ENCODE measurements around the gene PLXNA2.

Gene PLXNA2

DNA sequence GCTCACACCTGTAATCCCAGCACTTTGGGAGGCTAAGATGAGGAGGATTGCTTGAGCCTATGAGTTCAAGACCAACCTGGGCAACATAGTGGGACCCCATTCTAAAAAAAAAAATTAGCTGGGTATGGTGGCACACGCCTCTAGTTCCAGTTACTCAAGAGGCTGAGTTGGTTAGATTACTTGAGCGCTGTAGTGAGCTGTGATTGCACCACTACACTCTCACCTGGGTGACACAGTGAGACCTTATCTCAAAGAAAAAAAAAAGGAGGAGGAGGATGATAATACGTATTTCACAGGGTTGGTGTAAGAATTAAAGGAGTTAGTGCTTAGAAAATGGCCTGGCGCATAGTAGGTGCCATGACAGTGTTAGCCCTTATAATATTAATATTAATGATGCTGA lies 144.1 kb downstream of the PLXNA2 start:
- H3K4me1 ChIP-seq (ENCODE audit: low read length): peaks cover 4% of the 10 kb centered on the region
- H4K20me1 ChIP-seq (ENCODE audit: insufficient read depth, low read length): no peaks in the 10 kb centered on the region
- no peak for TF ChIP-seq EZH2phosphoT487 (IDR thresholded peaks at IDR 0.05; ENCODE audit: low read depth)
- TF ChIP-seq, protein P1, sequence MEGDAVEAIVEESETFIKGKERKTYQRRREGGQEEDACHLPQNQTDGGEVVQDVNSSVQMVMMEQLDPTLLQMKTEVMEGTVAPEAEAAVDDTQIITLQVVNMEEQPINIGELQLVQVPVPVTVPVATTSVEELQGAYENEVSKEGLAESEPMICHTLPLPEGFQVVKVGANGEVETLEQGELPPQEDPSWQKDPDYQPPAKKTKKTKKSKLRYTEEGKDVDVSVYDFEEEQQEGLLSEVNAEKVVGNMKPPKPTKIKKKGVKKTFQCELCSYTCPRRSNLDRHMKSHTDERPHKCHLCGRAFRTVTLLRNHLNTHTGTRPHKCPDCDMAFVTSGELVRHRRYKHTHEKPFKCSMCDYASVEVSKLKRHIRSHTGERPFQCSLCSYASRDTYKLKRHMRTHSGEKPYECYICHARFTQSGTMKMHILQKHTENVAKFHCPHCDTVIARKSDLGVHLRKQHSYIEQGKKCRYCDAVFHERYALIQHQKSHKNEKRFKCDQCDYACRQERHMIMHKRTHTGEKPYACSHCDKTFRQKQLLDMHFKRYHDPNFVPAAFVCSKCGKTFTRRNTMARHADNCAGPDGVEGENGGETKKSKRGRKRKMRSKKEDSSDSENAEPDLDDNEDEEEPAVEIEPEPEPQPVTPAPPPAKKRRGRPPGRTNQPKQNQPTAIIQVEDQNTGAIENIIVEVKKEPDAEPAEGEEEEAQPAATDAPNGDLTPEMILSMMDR (IDR thresholded peaks at IDR 0.05; ENCODE audit: low read depth, low read length): no peak
- no peak overlapping the region for H3K27ac ChIP-seq (ENCODE audit: low read length)
- H3K9ac ChIP-seq (ENCODE audit: low read length): no peak overlapping the region
- peaks cover 4% of the 10 kb centered on the region for H3K36me3 ChIP-seq (replicated peaks; ENCODE audit: low read depth, low read length)
- H2AFZ ChIP-seq (ENCODE audit: low read depth, low read length): no peak overlapping the region
- no peak overlapping the region for H3K4me2 ChIP-seq (ENCODE audit: low read length)
- no peaks in the 10 kb centered on the region for H3K79me2 ChIP-seq (ENCODE audit: low read length)
- H3K27me3 ChIP-seq (ENCODE audit: low read depth, low read length): no peaks in the 10 kb centered on the region
- H3K9me3 ChIP-seq (ENCODE audit: insufficient read depth, low read length): no peaks in the 10 kb centered on the region
- H3K4me3 ChIP-seq (ENCODE audit: low read length): no peak overlapping the region

- H3K36me3 ChIP-seq (replicated peaks; ENCODE audit: low read depth, low read length): peaks cover 5% of the 10 kb centered on the region
- no peak overlapping the region for H3K27ac ChIP-seq (ENCODE audit: low read length)
- H3K4me2 ChIP-seq (ENCODE audit: low read length): no peak overlapping the region
- no peaks in the 10 kb centered on the region for H3K9me3 ChIP-seq (ENCODE audit: insufficient read depth, low read length)
- H3K27me3 ChIP-seq (ENCODE audit: low read depth, low read length): no peaks in the 10 kb centered on the region
- H3K4me1 ChIP-seq (ENCODE audit: low read length): peaks cover 5% of the 10 kb centered on the region
- H3K4me3 ChIP-seq (ENCODE audit: low read length): no peak overlapping the region
- no peaks in the 10 kb centered on the region for H3K79me2 ChIP-seq (ENCODE audit: low read length)
- no peak overlapping the region for H3K9ac ChIP-seq (ENCODE audit: low read length)
- H2AFZ ChIP-seq (ENCODE audit: low read depth, low read length): no peak overlapping the region
- TF ChIP-seq EZH2phosphoT487 (IDR thresholded peaks at IDR 0.05; ENCODE audit: low read depth): no peak
- H4K20me1 ChIP-seq (ENCODE audit: insufficient read depth, low read length): no peaks in the 10 kb centered on the region
These were observed 145.4 kb downstream of the PLXNA2 start for GRCh38 chr1:208098773-208099172.

DNA sequence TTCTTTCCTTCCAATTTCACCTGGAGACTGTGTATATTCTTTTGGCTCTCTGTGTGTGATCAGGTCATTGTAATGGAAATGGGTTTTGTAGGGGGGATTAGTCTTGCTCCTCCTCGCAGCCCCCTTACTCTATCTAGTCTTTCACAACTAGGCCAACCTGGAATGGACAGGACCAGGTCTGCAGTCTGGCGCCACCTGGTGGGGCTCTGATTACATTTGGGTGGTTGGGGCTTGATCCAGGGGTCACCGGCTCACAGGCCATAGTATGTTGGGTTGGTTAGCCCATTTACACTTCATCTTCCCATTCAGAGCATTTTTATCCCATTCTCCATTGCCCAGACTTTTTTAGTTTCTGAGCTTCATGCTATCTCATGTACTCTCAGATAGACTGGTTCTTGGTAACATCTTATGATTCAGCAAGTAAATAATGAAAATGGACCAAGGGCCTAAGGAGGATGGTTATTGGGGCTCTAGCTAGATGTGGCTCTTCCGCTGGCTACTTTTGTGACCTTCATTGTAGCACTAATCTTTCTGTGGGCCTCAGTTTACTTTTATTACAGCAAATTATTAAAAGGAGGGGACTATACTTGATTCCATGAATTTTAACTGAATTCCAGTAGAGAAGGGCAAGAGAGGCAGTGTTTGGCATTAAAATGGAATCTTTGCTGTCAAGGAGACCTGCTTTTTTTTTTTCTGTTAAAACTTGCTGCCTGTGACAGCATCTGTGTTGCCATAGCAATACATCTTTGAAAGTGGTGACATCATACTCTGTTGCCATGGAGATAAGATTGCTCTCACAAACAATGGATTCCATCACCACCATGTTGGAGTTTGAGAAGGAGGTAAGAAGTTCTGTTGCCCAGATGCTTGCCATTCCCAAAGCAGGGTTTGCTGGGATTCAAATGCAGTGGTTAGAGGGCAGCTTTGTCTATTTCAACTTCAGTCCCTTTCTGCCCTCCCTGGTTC lies 150.1 kb downstream of the PLXNA2 start:
- H3K27ac ChIP-seq (ENCODE audit: low read length): no peak overlapping the region
- H3K4me3 ChIP-seq (ENCODE audit: low read length): no peak overlapping the region
- no peak overlapping the region for H2AFZ ChIP-seq (ENCODE audit: low read depth, low read length)
- H3K36me3 ChIP-seq (replicated peaks; ENCODE audit: low read depth, low read length): peaks cover 14% of the 10 kb centered on the region
- H3K27me3 ChIP-seq (ENCODE audit: low read depth, low read length): no peaks in the 10 kb centered on the region
- no peak overlapping the region for H3K9ac ChIP-seq (ENCODE audit: low read length)
- no peaks in the 10 kb centered on the region for H3K79me2 ChIP-seq (ENCODE audit: low read length)
- H3K4me2 ChIP-seq (ENCODE audit: low read length): no peak overlapping the region
- H4K20me1 ChIP-seq (ENCODE audit: insufficient read depth, low read length): no peaks in the 10 kb centered on the region
- H3K4me1 ChIP-seq (ENCODE audit: low read length): peaks cover 5% of the 10 kb centered on the region
- H3K9me3 ChIP-seq (ENCODE audit: insufficient read depth, low read length): no peaks in the 10 kb centered on the region
- TF ChIP-seq EZH2phosphoT487 (IDR thresholded peaks at IDR 0.05; ENCODE audit: low read depth): no peak
- TF ChIP-seq, protein P1 (IDR thresholded peaks at IDR 0.05; ENCODE audit: low read depth, low read length): peak; percentile 97

DNA sequence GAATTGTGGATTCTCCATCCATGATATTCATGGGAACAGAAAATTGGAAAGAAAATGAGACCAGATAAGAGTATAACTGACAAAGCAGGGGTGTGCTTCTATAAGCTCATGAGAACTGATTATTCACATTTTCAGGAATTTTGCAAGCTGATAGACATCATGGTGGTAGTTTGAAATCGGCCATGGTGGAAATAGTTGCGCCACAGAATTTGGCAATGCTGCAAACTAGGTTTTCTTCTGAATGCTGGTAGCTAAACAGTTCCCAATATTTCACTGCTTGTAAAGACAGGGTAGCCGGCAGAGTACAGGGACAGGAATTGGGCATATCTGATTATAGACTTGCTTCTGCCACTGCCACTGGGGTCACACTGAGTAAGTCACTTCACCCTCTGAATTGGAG lies 151.1 kb downstream of the PLXNA2 start:
- Histone ChIP-seq H3K9me3 (ENCODE audit: insufficient read depth, low read length) (no peaks in the 10 kb centered on the region), H2AFZ (ENCODE audit: low read depth, low read length) (no peak overlapping the region), H3K79me2 (ENCODE audit: low read length) (no peaks in the 10 kb centered on the region), H3K4me1 (ENCODE audit: low read length) (peaks cover 5% of the 10 kb centered on the region), H3K27ac (ENCODE audit: low read length) (no peak overlapping the region), H3K36me3 (replicated peaks; ENCODE audit: low read depth, low read length) (peaks cover 14% of the 10 kb centered on the region), H3K27me3 (ENCODE audit: low read depth, low read length) (no peaks in the 10 kb centered on the region), H4K20me1 (ENCODE audit: insufficient read depth, low read length) (no peaks in the 10 kb centered on the region), H3K4me3 (ENCODE audit: low read length) (no peak overlapping the region), H3K4me2 (ENCODE audit: low read length) (no peak overlapping the region), H3K9ac (ENCODE audit: low read length) (no peak overlapping the region)
- TF ChIP-seq EZH2phosphoT487 (IDR thresholded peaks at IDR 0.05; ENCODE audit: low read depth): no peak
- TF ChIP-seq, protein P1 (IDR thresholded peaks at IDR 0.05; ENCODE audit: low read depth, low read length): no peak
